Islet precursor cell (in vitro differentiated cells): Measurements from ENCODE around the gene SFT2D1.
"Not testable (repeated sequence)": the region's sequence is repeated elsewhere in the genome, so short reads cannot be mapped to it uniquely, and the experiment has no call there.

Experiments
- DNase-seq: peaks from one replicate; pipeline ENCODE4 v3.0.0-alpha.2; 2018

SFT2D1 gene

GRCh38 chr6:166342349-166343149 is at the start of gene SFT2D1:
TSS of gene SFT2D1 (minus strand) at chr6:166342545. CDS start at chr6:166342481, 64 bp downstream.
- peak; percentile 92 for DNase-seq

- no peak for DNase-seq
These were observed 46.8 kb upstream of the SFT2D1 start for GRCh38 chr6:166389119-166389518.

DNA sequence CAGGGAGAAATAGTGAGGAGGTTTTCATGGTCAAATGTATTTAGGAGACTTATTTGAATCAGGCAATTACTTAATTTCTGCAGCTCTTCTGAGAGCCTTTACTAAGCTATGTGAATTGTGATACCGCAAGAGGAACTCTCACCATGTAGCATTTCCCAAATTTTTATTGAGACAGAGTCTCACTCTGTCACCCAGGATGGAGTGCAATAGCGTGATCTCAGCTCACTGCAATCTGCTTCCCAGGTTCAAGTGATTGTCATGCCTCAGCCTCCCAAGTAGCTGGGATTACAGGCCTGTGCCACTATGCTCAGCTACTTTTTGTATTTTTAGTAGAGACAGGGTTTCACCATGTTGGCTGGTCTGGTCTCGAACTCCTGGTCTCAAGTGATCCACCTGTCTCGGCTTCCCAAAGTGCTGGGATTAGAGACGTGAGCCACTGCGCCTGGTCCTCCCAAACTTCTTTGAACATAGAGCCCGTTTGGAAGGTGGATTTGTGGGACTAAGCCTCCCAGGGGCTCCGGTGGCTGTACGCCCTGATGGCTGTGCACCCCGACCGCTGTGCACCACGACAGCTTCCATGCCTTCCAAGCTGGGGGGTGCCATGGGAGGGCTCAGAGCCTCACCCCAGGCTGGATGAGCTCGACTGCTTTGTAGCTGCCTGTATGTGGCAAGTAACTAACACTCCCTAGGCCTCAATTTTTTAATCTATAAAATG is 46.1 kb upstream of the SFT2D1 start:
- DNase-seq, result no peak

DNA sequence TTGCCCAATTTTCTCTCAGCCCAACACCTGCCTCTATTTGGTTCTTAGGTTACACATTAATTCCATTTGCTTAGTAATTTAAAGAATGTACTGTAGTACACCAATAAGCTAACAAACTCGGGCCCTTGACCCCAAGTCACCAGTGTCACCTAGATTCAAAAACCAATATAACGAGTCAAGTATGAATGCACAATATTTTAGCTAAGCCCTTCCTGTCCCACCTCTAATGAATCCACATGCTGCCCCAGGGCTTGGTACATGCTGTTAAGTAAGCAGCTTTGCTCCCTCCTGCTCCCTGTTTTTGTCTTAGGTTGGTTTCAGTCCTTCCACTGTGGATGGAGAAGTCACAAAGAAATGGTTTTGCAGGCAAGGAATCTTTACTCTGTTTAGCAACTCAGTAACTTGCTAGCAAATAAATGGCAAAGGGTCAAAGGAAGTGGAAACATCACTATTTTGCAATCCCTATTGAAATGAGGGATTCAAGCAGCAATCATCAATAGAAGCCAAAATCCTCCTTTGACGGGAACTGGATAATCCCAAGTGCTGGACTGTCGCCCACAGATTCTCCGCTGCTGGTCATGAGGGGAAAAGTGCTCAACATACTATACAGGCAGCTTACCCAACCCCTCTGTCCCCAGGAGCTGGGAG is 45.4 kb upstream of the SFT2D1 start:
- DNase-seq, result no peak

GRCh38 chr6:166387098-166387497 is 44.8 kb upstream of the SFT2D1 start:
- not testable (repeated sequence) for DNase-seq

- DNase-seq, result no peak
These were observed 43.8 kb upstream of the SFT2D1 start for GRCh38 chr6:166386111-166386510.

GRCh38 chr6:166383802-166384363 is 41.5 kb upstream of the SFT2D1 start:
- DNase-seq, result peak; percentile 69

- peak; percentile 99 for DNase-seq
These were observed 40.8 kb upstream of the SFT2D1 start, which contains the start of gene MPC1 for GRCh38 chr6:166382933-166383801. TSS of gene MPC1 (minus strand) at chr6:166382940. CDS start at chr6:166382876, 64 bp downstream.

DNA sequence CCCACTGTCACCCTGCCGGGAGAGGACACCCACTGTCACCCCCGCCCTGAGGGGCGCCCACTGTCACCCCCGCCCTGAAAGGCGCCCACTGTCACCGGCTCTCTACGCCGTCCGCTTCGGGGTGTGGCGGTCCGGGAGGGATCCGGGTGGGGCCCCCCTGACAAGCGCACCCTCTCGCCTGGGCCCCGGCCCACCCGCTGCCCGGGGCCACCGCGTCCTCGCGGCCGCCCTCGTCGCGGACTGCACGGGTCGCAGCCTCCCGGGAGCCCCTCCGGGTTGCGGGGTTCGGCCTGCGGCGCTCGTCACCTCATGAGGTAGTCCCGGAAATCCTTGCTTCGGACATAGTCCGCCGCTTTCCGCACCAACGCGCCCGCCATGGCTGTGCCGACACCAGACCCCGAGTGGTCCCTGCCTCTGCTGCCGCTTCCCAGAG is 40.2 kb upstream of the SFT2D1 start:
- no peak for DNase-seq

- peak; percentile 89 for DNase-seq
These were observed 39.6 kb upstream of the SFT2D1 start for GRCh38 chr6:166381733-166382499.

GRCh38 chr6:166381381-166381732 is 39.0 kb upstream of the SFT2D1 start:
- no peak for DNase-seq

DNA sequence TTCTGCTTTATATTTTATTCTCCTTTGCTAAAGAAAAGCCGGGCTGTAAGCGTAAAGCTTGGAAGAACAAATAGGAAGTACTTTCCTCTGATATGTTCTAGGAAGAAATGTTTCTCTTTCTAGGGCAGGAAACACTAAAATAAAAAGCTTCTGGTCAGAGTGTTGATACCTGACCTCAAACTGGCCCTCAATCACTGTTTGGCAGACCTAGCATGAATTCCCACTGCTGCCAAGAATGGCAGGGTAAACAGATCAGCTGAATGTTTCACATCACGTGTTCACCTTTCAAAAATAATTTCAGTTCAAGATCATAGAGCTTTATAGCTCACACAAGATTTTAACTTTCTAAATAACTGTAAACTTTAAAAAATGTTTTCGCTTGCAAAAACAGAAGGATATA is 37.5 kb upstream of the SFT2D1 start:
- no peak for DNase-seq

DNA sequence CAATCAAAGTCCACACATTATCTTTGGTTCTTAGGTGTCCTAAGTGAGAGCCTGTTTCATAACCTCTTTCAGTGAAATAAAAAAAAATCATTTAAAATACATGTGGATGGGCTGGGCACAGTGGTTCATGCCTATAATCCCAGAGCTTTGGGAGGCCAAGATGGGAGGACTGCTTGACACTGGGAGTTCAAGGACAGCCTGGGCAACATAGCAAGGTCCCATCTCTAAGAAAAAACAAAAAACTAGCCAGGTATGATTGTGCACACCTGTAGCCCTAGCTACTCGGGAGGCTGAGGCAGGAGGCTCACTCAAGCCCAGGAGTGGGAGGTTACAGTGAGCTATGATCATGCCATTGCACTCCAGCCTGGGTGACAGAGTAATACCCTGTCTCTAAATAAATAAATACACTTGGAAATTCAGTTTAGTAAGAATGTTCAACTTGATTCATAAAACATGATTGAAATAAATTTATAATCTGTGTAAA is 36.8 kb upstream of the SFT2D1 start:
- DNase-seq, result no peak

DNA sequence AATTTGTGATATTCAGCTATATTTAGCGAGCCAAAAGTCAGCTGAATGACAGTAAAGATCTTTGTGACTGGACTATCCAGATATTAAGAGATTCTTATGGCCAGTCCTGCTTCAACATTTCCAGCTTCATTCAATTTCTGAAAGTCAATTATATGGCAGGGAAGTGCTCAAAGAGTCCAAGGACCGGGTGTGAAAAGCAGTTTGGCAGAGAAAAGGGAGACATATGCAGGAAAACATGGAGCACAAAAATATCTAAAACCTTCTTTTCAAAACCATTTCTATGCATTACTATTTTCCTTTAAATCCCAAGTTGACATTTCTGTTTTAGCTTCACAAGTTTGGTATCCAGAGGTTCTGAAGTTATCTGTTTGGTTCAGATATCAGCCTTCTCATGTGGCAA is 35.4 kb upstream of the SFT2D1 start:
- DNase-seq, result no peak

DNA sequence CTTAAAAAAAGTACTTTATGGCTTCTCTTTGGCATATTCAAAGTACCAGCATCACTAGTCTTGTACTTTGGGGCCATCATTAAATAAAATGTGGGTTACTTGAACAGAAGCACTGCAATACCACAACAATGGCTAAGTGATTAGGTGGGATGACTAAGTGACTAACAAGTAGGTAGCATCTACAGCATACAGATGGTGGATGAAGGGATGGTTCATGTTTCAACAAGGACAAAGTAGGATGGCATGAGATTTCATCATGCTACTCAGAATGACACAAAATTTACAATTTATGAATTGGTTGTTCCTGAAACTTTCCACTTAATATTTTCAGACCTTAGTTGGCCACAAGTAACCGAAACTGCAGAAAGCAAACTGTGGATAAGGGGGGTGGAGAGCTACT is 32.7 kb upstream of the SFT2D1 start:
- no peak for DNase-seq

DNA sequence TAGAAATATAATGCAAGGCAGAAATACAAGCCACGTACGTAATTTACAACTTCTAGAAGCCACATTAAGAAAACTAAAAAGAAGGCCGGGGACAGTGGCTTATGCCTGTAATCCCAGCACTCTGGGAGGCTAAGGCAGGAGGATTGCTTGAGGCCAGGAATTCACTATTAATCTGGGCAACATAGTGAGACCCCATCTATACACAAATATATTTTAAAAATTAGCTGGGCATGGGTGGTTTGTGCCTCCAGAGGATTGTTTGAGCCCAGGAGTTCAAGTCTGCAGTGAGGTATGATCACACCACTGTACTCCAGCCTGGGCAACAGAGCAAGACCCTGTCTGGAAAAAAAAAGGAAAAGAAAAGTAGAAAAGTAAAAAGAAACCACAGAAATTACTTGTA is 28.1 kb upstream of the SFT2D1 start:
- DNase-seq, result no peak

- no peak for DNase-seq
These were observed 27.4 kb upstream of the SFT2D1 start for GRCh38 chr6:166369782-166370181.

DNA sequence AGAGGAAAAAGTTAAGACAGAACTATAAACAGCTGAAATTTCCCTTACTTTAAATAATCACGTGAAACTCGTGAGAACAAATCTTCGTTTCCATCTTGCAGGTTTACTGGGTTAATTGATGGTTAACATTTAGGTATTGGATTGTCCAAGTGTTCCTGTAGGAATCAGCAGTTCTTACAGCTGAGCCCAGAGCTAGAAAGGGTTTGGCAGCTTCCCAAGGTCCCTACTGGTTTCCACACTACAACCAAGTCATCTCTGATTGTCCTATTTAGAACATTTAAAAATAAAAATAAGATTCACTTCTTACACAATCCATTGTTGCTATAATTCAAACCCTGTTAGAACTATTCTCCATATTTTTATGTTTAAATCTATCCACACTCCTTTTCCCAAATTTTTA is 24.6 kb upstream of the SFT2D1 start:
- DNase-seq, result no peak

GRCh38 chr6:166365806-166366205 is 23.5 kb upstream of the SFT2D1 start:
- no peak for DNase-seq

DNA sequence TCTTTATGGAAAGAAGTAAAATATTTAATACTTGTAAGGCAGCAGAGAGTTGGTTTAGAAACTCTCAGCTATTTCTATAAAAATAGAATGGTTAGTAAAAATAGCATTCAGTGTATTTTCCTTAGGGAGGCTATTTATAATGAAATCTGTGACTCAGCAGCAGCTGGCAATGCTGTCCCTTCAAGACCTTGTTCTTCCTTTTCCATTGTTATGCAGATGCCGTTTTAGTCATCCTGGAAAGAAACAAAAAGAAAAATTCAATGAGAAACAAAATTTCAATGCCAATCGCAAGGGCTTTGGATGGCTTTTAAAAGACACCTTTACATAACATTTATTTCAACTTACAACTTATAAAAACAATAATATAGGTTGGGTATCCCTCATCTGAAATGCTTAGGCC is 22.9 kb upstream of the SFT2D1 start:
- no peak for DNase-seq

DNA sequence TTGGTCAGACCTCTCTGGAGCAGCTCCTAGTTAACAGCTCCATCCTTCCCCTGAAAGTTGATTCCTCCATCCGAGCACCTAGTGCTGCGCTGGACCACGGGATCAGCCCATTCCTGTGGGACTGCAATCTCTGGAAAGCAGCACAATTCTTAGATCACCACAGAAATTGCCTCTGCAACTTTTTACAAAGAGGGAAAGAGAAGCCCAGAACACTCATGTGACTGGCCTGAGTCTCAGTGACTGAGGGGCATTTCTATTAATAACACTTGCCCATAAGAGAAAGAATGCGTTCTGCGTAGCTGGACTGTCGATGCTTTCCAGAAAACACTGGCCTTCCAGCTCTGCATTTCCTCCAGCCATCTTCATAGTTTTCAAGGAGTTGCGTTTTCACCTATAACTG is 22.1 kb upstream of the SFT2D1 start:
- no peak for DNase-seq
